Vagina (tissue), 2 donors: ENCODE data around the gene MEP1A. TPM values are rescaled to one million over a fixed set of nuclear protein-coding genes. Genes with fewer than 3 reads are reported as not detected.
"Not testable (repeated sequence)": the region's sequence is repeated elsewhere in the genome, so short reads cannot be mapped to it uniquely, and the experiment has no call there.

Experiments
- DNase-seq, 2 donors: peaks; one replicate each; pipeline ENCODE4 v3.0.0-alpha.2; 2017; ENCODE audit errors: extremely low spot score in 2 of 2
- H3K27ac ChIP-seq: fragments of 200-600 bp; sonication (generic); one replicate; pipeline ENCODE4 v1.5.1; 2019
- H3K27me3 ChIP-seq: fragments of 200-600 bp; sonication (generic); one replicate; pipeline ENCODE4 v1.5.1; 2019
- H3K36me3 ChIP-seq, 2 donors: fragments of 200-600 bp; sonication (generic); one replicate each; pipeline ENCODE4 v1.5.1; 2017 to 2019
- H3K4me1 ChIP-seq: fragments of 200-600 bp; sonication (generic); one replicate; pipeline ENCODE4 v1.5.1; 2019
- H3K4me3 ChIP-seq, 2 donors: fragments of 200-600 bp; sonication (generic); 1 replicate in 1 of 2; 2 replicates in 1 of 2; pipeline ENCODE4 v1.5.1; 2016 to 2019
- H3K9me3 ChIP-seq: fragments of 200-600 bp; sonication (generic); one replicate; pipeline ENCODE4 v1.5.1; 2019
- CTCF ChIP-seq, 3 experiments: fragments of 450-650 bp in 2 of 3; fragments of 200-600 bp in 1 of 3; sonication (generic) in 1 of 3; IDR thresholded peaks; one replicate each; pipeline ENCODE4 v1.5.1; 2017 to 2019; ENCODE audit warnings: antibody characterized with exemption in 3 of 3, mild to moderate bottlenecking in 2 of 3, moderate library complexity in 2 of 3
- POLR2A ChIP-seq, 2 donors: fragments of 450-650 bp; IDR thresholded peaks; one replicate each; pipeline ENCODE4 v1.6.1; 2017; ENCODE audit warnings: antibody characterized with exemption in 2 of 2, mild to moderate bottlenecking in 2 of 2, moderate library complexity in 2 of 2
- POLR2AphosphoS5 ChIP-seq, 2 donors: sonication (generic); formaldehyde crosslinking; IDR thresholded peaks; one replicate each; pipeline ENCODE4 v1.9.0; 2017; ENCODE audit warnings: antibody characterized with exemption in 2 of 2, mild to moderate bottlenecking in 2 of 2, low read depth in 1 of 2; ENCODE audit not compliant: insufficient read depth in 1 of 2
- intact Hi-C: fragments of 100-400 bp; cut with DNase I; formaldehyde crosslinking; loops from one replicate; pipeline ENCODE4 v1.15.1; 2023
- total RNA-seq: library from RNA; depleted of rRNA; stranded (reverse); fragments of >200 nt; gene quantifications from one replicate; pipeline ENCODE4 v1.2.3, GENCODE V29; 2016

MEP1A gene
- not detected for total RNA-seq

- Histone ChIP-seq H3K4me1 (no peaks in the 10 kb centered on the region), H3K27me3 (no peaks in the 10 kb centered on the region), H3K9me3 (no peaks in the 10 kb centered on the region), H3K36me3 (no peaks in the 10 kb centered on the region), H3K4me3 (no peak within 1 kb of the TSS), H3K27ac (no peak within 1 kb of the TSS)
- intact Hi-C loops, result no loop called here
- no peak for DNase-seq
- no peak for TF ChIP-seq CTCF (IDR thresholded peaks at IDR 0.05)
- TF ChIP-seq POLR2AphosphoS5 (IDR thresholded peaks at IDR 0.05; ENCODE audit: insufficient read depth in 1 of 2, low read depth in 1 of 2), result no peak
- no peak for TF ChIP-seq POLR2A (IDR thresholded peaks at IDR 0.05)
Observed at GRCh38 chr6:46793138-46793537, at the start of gene MEP1A. Gene MEP1A (plus strand): TSS chr6:46793389. CDS start chr6:46793399, 10 bp downstream.

DNA sequence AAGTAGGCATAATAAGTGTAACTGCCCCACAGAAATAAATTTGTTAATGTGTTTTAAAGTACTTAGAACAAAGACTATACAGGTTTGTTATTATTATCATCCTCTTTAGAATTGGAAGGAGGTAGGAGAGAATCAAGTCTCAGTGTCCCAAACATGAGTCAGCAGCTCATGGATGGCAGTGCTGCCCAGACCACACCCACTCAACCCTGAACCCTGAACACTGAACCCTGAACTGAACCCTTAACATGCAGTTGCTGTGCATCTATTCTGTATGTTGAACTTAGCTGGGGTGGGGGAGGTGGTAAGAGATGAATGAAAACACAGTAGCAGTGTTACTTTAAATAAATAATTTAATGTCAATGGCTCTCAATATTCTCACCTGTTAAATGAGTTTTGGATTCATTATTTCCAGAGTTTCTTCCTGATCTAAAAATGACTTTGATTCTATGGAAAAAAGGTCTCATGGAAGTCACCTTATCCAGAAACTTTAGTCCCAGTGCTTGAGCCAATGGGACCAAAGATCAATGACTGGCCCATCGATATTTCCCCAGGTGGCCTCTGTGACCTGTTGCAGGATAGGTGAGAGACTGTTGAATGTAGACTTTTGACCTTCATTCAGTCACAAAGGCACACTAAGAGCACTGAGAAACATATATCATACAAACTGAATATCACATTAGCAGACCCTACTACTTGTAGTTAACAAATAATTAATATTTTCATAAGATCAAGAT is 49.6 kb upstream of the MEP1A start:
- no peak for TF ChIP-seq POLR2AphosphoS5 (IDR thresholded peaks at IDR 0.05; ENCODE audit: insufficient read depth in 1 of 2, low read depth in 1 of 2)
- TF ChIP-seq POLR2A (IDR thresholded peaks at IDR 0.05), result no peak
- TF ChIP-seq CTCF (IDR thresholded peaks at IDR 0.05), result no peak
- intact Hi-C loops, result no loop called here
- H3K27ac ChIP-seq, result no peak overlapping the region
- no peak overlapping the region for H3K4me3 ChIP-seq
- H3K9me3 ChIP-seq, result no peaks in the 10 kb centered on the region
- no peaks in the 10 kb centered on the region for H3K36me3 ChIP-seq
- H3K27me3 ChIP-seq, result no peaks in the 10 kb centered on the region
- H3K4me1 ChIP-seq, result no peaks in the 10 kb centered on the region
- DNase-seq, result no peak

DNA sequence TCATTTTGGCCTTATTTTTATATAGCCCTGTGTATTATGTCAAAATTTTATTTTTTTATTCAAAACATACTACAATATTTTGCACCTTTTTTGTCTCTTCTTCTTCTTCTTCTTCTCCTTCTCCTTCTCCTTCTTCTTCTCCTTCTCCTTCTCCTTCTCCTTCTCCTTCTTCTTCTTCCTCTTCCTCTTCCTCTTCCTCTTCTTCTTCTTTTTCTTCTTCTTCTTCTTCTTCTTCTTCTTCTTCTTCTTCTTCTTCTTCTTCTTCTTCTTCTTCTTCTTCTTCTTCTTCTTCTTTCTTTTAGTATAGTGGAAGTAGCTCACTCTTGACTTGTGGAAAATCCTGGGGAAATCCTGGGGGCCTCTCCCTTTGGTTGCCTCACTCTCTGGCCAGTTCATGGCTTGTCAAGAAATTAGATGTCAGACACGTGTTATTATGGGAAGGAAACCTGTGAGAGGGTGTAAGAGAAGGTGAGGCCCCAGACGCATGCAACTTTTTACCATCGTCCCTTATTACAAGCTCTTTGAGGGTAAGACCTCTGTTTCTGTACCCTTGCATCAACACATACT is 48.9 kb upstream of the MEP1A start:
- intact Hi-C loops, H3K27ac ChIP-seq, H3K36me3 ChIP-seq, H3K9me3 ChIP-seq, H3K27me3 ChIP-seq, DNase-seq, H3K4me3 ChIP-seq, H3K4me1 ChIP-seq: not testable (repeated sequence)

DNA sequence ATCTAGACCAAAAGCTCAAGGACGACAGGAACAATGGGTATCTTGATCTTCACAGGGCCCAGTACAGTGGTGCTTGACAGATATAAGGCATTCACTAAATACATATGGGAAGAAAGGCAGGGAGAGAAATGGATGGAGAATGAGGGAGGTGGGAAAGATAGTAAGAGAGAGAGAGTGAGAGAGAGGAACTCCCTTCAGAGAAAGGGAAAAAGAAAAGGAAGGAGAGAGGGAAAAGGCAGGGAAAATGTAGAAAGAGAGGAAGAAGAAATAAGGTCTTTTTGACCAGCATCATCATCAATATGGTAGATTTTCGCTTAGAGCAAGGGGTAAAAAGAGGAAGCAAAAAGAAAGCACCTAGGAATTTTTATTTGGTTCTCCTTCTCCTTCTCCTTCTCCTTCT is 47.2 kb upstream of the MEP1A start:
- Histone ChIP-seq H3K27ac (no peak overlapping the region), H3K36me3 (no peaks in the 10 kb centered on the region), H3K27me3 (no peaks in the 10 kb centered on the region), H3K4me3 (no peak overlapping the region), H3K4me1 (no peaks in the 10 kb centered on the region), H3K9me3 (no peaks in the 10 kb centered on the region)
- intact Hi-C loops, result no loop called here
- TF ChIP-seq CTCF (IDR thresholded peaks at IDR 0.05) (no peak), POLR2AphosphoS5 (IDR thresholded peaks at IDR 0.05; ENCODE audit: insufficient read depth in 1 of 2, low read depth in 1 of 2) (no peak), POLR2A (IDR thresholded peaks at IDR 0.05) (no peak)
- no peak for DNase-seq

DNA sequence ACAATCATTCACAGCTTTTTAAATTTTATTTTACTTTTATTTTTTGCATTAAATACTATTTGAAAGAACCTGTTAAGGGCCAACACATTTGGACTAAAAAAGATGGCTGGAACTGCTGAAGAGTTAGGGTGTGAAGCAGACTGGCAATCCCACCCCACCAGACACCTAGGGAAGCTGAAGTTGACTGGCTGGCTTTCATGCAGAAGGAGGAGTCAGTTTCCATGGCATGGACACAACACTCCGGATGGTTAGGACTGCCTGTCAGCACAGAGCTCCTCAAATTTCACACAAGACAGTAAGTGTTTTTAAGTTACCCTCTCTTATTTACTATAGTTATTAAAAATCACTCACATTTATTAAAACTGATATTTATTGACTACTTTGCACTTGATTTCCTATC is 46.5 kb upstream of the MEP1A start, which contains the start of gene ANKRD66:
ANKRD66 (plus strand) TSS at position 238 of the 400 bp plus-strand sequence. CDS start 5,016 bp downstream, outside the sequence.
- intact Hi-C loops, result no loop called here
- Histone ChIP-seq H3K4me1 (no peaks in the 10 kb centered on the region), H3K36me3 (no peaks in the 10 kb centered on the region), H3K9me3 (no peaks in the 10 kb centered on the region), H3K27me3 (no peaks in the 10 kb centered on the region), H3K27ac (no peak within 1 kb of the TSS), H3K4me3 (no peak within 1 kb of the TSS)
- TF ChIP-seq CTCF (IDR thresholded peaks at IDR 0.05) (no peak), POLR2A (IDR thresholded peaks at IDR 0.05) (no peak), POLR2AphosphoS5 (IDR thresholded peaks at IDR 0.05; ENCODE audit: insufficient read depth in 1 of 2, low read depth in 1 of 2) (no peak)
- no peak for DNase-seq
